Heart right ventricle (tissue), 16 donors: ENCODE results near the gene LRRC32. TPM values are rescaled to one million over a fixed set of nuclear protein-coding genes. Genes with fewer than 3 reads are reported as not detected.
A peak's percentile ranks its signal among the peaks of the same experiment; 100 is the strongest.

Experiments
- ATAC-seq, 8 donors: fragments of 200-7000 bp; cut with Tn5 transposase; one replicate each; pipeline ENCODE4 v1.9.1; 2020; ENCODE audit warnings: mild to moderate bottlenecking in 8 of 8, moderate library complexity in 8 of 8, moderate number of reproducible peaks in 1 of 8
- DNase-seq, 2 donors: peaks; one replicate each; pipeline ENCODE4 v3.0.0-alpha.2; 2020
- H3K27ac ChIP-seq, 10 donors: fragments of 200-600 bp; sonication (generic) in 2 of 10; one replicate each; pipeline versions ENCODE4 v1.5.0 to v1.8.0; 2020 to 2022; ENCODE audit warnings: mild to moderate bottlenecking in 3 of 10
- H3K27me3 ChIP-seq, 7 donors: fragments of 200-600 bp; one replicate each; pipeline ENCODE4 v1.8.0; 2021 to 2022; ENCODE audit warnings: mild to moderate bottlenecking in 2 of 7
- H3K36me3 ChIP-seq, 9 donors: fragments of 200-600 bp; sonication (generic) in 1 of 9; one replicate each; pipeline versions ENCODE4 v1.5.0 to v1.8.0; 2020 to 2022; ENCODE audit warnings: mild to moderate bottlenecking in 2 of 9
- H3K4me1 ChIP-seq, 9 donors: fragments of 200-600 bp; sonication (generic) in 1 of 9; one replicate each; pipeline versions ENCODE4 v1.5.0 to v1.8.0; 2020 to 2022; ENCODE audit warnings: mild to moderate bottlenecking in 4 of 9
- H3K4me3 ChIP-seq, 10 donors: fragments of 200-600 bp; sonication (generic) in 2 of 10; one replicate each; pipeline versions ENCODE4 v1.5.0 to v1.8.0; 2020 to 2022; ENCODE audit warnings: mild to moderate bottlenecking in 7 of 10, moderate library complexity in 2 of 10
- H3K9me3 ChIP-seq, 11 donors: fragments of 200-600 bp in 10 of 11; sonication (generic) in 2 of 11; one replicate each; pipeline versions ENCODE4 v1.5.0 to v1.8.0; 2013 to 2022; ENCODE audit warnings: mild to moderate bottlenecking in 2 of 11, control low read depth in 1 of 11, moderate library complexity in 1 of 11
- CTCF ChIP-seq, 9 donors: fragments of 200-600 bp; sonication (generic) in 2 of 9; IDR thresholded peaks; one replicate each; pipeline versions ENCODE4 v1.5.0 to v1.8.0; 2021 to 2022; ENCODE audit warnings: antibody characterized with exemption in 9 of 9, mild to moderate bottlenecking in 5 of 9, moderate library complexity in 1 of 9
- WGBS, 2 donors: extraction: QIAGEN DNeasy Blood & Tissue Kit; methylation state at CpG; one replicate each; pipeline ENCODE4 v1.1.7; 2013; ENCODE audit warnings: inconsistent platforms in 1 of 2; 5-methylcytosine and 5-hydroxymethylcytosine counted together
- intact Hi-C, 10 donors: fragments of 100-400 bp; cut with DNase I; formaldehyde crosslinking; loops; one replicate each; pipeline versions ENCODE4 v1.11.1 to v1.14.2; 2022
- polyA plus RNA-seq, 2 donors: library from polyadenylated mRNA; stranded (reverse); fragments of 200-250 nt; gene quantifications; one replicate each; pipeline ENCODE4 v1.2.3, GENCODE V29; 2013
- total RNA-seq, 10 donors: library from RNA; stranded (reverse); fragmentation: NEBNext Ultra II Directional in 3 of 10; extraction: Animal tissue kit (Norgen Biotek cat#: 25700) in 3 of 10; gene quantifications; one replicate each; pipeline versions ENCODE4 v1.2.1 to v1.2.4, GENCODE V29; 2021 to 2023
- donor health status: Arrhythmogenic right ventricular cardiomyopathy.
- donor health status: ischemic (EF 13 %, LVEDD 7.1; RV severe dilation, severe dysfunction).
- donor health status: healthy with polysubstance abuse.
- donor health status: DM: no; HTN: yes; CAD: no.
- donor health status: DM: no; HTN: no; CAD: no.
- donor health status: ischemic (EF 25% LVEDD 6.9; RV normal size, moderate dysfunction).
- donor health status: ischemic (EF 25% LVEDD 5.7; RV mildly dilated, moderate dysfunction).
- donor health status: healthy.
- donor health status: DM: yes; HTN: yes; CAD: no.
- donor health status: Ischemic cardiomyopathy.
- donor health status: ischemic (EF 35%, LVEDD 5.7; RV mildly dilated, moderate dysfunction).
- donor health status: nonischemic (EF 11% LVEDD 7.7; RV severe dilation, severe dysfunction).
- donor health status: DM: yes; HTN: yes; CAD: no.
- donor health status: PGD.
- donor health status: ischemic (EF 29% LVEDD 5.4; RV normal size, mild dysfunction).
- donor health status: nonischemic (EF 23%, LVEDD 6.1; RV moderate dilation, normal function).

Gene LRRC32
- total and polyA plus RNA-seq, 12 donors, result 16.7 to 215 (median 43.7) TPM

GRCh38 chr11:76631566-76632308 lies 38.8 kb downstream of the LRRC32 start:
- H3K4me3 ChIP-seq, result no peak overlapping the region
- peaks cover 17 to 66% (median 42%) of the 10 kb centered on the region in 9 donors for H3K4me1 ChIP-seq
- H3K9me3 ChIP-seq, result no peaks in the 10 kb centered on the region
- peak overlapping the region in 9 of 10 donors; percentile 4 to 98 (median 92) for H3K27ac ChIP-seq
- DNase-seq (no peak), ATAC-seq (no peak)
- intact Hi-C loops, result loop anchor here in 3 of 10 donors (2.0 to 5.0 kb wide), 3 partner anchors 15 to 44 kb away; no protein-coding TSS in a partner anchor
- no peak for TF ChIP-seq CTCF (IDR thresholded peaks at IDR 0.05)
- WGBS, 2 donors, result 78 to 79% methylated on average over 3 of the region's 3 CpGs
- H3K27me3 ChIP-seq, result no peaks in the 10 kb centered on the region
- H3K36me3 ChIP-seq, result no peaks in the 10 kb centered on the region

GRCh38 chr11:76630600-76631281 lies 39.8 kb downstream of the LRRC32 start:
- H3K27ac ChIP-seq, result peak overlapping the region; percentile 5 to 98 (median 92)
- H3K9me3 ChIP-seq, result peaks cover 0 to 8% (median 4%) of the 10 kb centered on the region in 11 donors
- H3K4me1 ChIP-seq, result peaks cover 17 to 61% (median 33%) of the 10 kb centered on the region in 9 donors
- ATAC-seq (peak in 1 of 8 donors; percentile 2), DNase-seq (no peak)
- TF ChIP-seq CTCF (IDR thresholded peaks at IDR 0.05), result peak in 1 of 9 donors; percentile 2
- no peaks in the 10 kb centered on the region for H3K27me3 ChIP-seq
- 66 to 76% methylated on average over 6 of the region's 6 CpGs for whole genome bisulfite sequencing, 2 donors
- H3K4me3 ChIP-seq, result peak overlapping the region in 1 of 10 donors; percentile 18
- intact Hi-C loops, result loop anchor here in 3 of 10 donors (2.0 to 5.0 kb wide), 3 partner anchors 14 to 43 kb away; no protein-coding TSS in a partner anchor
- no peaks in the 10 kb centered on the region for H3K36me3 ChIP-seq

GRCh38 chr11:76629853-76630599 lies 40.5 kb downstream of the LRRC32 start:
- DNase-seq (peak; percentile 74 to 87), ATAC-seq (peak; percentile 77 to 91 (median 86))
- 29 to 46% methylated on average over 11 of the region's 11 CpGs for WGBS, 2 donors
- Histone ChIP-seq H3K9me3 (peaks cover 0 to 13% (median 6%) of the 10 kb centered on the region in 11 donors), H3K4me3 (peak overlapping the region in 4 of 10 donors; percentile 5 to 18 (median 12)), H3K36me3 (no peaks in the 10 kb centered on the region), H3K27me3 (no peaks in the 10 kb centered on the region), H3K4me1 (peaks cover 17 to 60% (median 29%) of the 10 kb centered on the region in 9 donors), H3K27ac (peak overlapping the region; percentile 64 to 98 (median 92))
- TF ChIP-seq CTCF (IDR thresholded peaks at IDR 0.05), result peak in 6 of 9 donors; percentile 10 to 50 (median 36)
- intact Hi-C loops, result loop anchor here in 3 of 10 donors (2.0 to 5.0 kb wide), 3 partner anchors 13 to 43 kb away; no protein-coding TSS in a partner anchor
